ENCODE measurements around the gene RTKN.

DNA sequence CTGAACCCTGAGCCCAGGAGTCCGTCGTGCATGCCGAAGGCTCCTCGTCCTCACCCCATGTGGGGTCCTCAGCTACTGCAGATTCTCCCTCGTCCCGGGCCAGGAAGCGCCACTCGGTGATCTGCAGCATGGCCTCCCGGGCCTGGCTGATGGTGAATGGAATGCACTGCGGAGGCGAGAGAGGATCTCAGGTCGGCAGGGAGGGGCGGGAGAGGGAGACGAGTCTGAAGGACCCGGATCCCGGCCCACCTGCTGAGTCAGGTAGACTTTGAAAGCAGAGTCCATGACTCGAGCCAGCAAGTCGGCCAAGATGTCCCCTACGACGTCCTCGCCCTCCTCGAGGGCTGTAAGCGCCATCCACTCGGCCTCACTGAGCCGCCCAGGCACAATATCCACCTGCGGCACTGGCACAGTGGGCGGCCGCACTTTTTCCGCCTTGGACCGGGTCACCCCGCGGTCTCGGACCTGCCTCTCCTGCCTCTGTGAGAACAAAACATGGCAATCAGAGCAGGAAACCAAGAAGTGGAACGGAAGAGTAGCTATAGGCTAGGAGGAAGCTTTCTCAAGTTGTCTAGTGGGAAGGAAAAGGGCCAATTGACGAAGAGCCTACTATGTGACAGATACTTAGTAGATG lies 25.9 kb downstream of the RTKN start:
- TF ChIP-seq, protein P1, sequence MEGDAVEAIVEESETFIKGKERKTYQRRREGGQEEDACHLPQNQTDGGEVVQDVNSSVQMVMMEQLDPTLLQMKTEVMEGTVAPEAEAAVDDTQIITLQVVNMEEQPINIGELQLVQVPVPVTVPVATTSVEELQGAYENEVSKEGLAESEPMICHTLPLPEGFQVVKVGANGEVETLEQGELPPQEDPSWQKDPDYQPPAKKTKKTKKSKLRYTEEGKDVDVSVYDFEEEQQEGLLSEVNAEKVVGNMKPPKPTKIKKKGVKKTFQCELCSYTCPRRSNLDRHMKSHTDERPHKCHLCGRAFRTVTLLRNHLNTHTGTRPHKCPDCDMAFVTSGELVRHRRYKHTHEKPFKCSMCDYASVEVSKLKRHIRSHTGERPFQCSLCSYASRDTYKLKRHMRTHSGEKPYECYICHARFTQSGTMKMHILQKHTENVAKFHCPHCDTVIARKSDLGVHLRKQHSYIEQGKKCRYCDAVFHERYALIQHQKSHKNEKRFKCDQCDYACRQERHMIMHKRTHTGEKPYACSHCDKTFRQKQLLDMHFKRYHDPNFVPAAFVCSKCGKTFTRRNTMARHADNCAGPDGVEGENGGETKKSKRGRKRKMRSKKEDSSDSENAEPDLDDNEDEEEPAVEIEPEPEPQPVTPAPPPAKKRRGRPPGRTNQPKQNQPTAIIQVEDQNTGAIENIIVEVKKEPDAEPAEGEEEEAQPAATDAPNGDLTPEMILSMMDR (conservative IDR thresholded peaks at IDR 0.05; ENCODE audit: low read depth, low read length): no peak
- no peak for TF ChIP-seq EZH2 (IDR thresholded peaks at IDR 0.05; ENCODE audit: borderline replicate concordance, low read depth, low read length, poor library complexity, severe bottlenecking)

All from A673 (cell line).